WTC11 (cell line): ENCODE measurements around the gene CARMIL1. TPM values are rescaled to one million over a fixed set of nuclear protein-coding genes. Genes with fewer than 3 reads are reported as not detected.

Source experiments
- ATAC-seq: fragments of 200-7000 bp; cut with Tn5 transposase; 2 replicates; pipeline ENCODE4 v1.10.0; 2021; ENCODE audit warnings: mild to moderate bottlenecking, moderate library complexity
- CTCF ChIA-PET: fragments of 300-600 bp; sonication (Branson Sonifier 250); formaldehyde crosslinking; loops from one replicate; lab custom pipeline; 2021; ENCODE audit warnings: antibody characterized with exemption; lab: Charles Lee
- POLR2A ChIA-PET: fragments of 350-600 bp; sonication (Branson Sonifier 250); formaldehyde crosslinking; loops from one replicate; lab custom pipeline; 2021; ENCODE audit warnings: antibody characterized with exemption; lab: Charles Lee
- DNase-seq: peaks from one replicate; pipeline ENCODE4 v3.0.0; 2021; ENCODE audit warnings: low spot score
- H3K27ac Mint-ChIP-seq: 2 replicates; pipeline ENCODE4 v1.8.0; 2021; ENCODE audit warnings: mixed read lengths
- H3K27me3 Mint-ChIP-seq: 2 replicates; pipeline ENCODE4 v1.8.0; 2021; ENCODE audit warnings: low read depth, mild to moderate bottlenecking, moderate library complexity, mixed read lengths
- H3K36me3 Mint-ChIP-seq: 2 replicates; pipeline ENCODE4 v1.8.0; 2021; ENCODE audit warnings: mixed read lengths
- H3K4me1 Mint-ChIP-seq: 2 replicates; pipeline ENCODE4 v1.8.0; 2022; ENCODE audit warnings: mixed read lengths
- H3K4me3 Mint-ChIP-seq: 2 replicates; pipeline ENCODE4 v1.8.0; 2021; ENCODE audit warnings: mild to moderate bottlenecking, moderate library complexity, mixed read lengths
- H3K9me3 Mint-ChIP-seq: 2 replicates; pipeline ENCODE4 v1.8.0; 2021; ENCODE audit warnings: mixed read lengths
- AR ChIP-seq: fragments of 250-450 bp; sonication (Bioruptor Pico); IDR thresholded peaks from 2 replicates; pipeline ENCODE4 v1.9.0; 2021; ENCODE audit warnings: mild to moderate bottlenecking
- ARID4B ChIP-seq: sonication (generic); formaldehyde crosslinking; IDR thresholded peaks from 2 replicates; pipeline ENCODE4 v1.8.0; 2023; ENCODE audit warnings: missing genetic modification reagents, mild to moderate bottlenecking, borderline replicate concordance
- FOXJ3 ChIP-seq: sonication (generic); formaldehyde crosslinking; IDR thresholded peaks from 2 replicates; pipeline ENCODE4 v1.9.0; 2021; ENCODE audit warnings: missing genetic modification reagents, mild to moderate bottlenecking, borderline replicate concordance
- GABPB1 ChIP-seq: sonication (generic); formaldehyde crosslinking; IDR thresholded peaks from 2 replicates; pipeline ENCODE4 v1.8.1; 2023; ENCODE audit warnings: mild to moderate bottlenecking, missing genetic modification reagents
- HMGXB4 ChIP-seq: sonication (generic); formaldehyde crosslinking; IDR thresholded peaks from 2 replicates; pipeline ENCODE4 v1.8.1; 2023; ENCODE audit warnings: mild to moderate bottlenecking, moderate library complexity, missing genetic modification reagents
- KAT7 ChIP-seq: sonication (generic); formaldehyde crosslinking; IDR thresholded peaks from 2 replicates; pipeline ENCODE4 v1.8.1; 2023; ENCODE audit warnings: missing genetic modification reagents, mild to moderate bottlenecking, borderline replicate concordance
- MAX ChIP-seq: sonication (generic); formaldehyde crosslinking; IDR thresholded peaks from 2 replicates; pipeline ENCODE4 v1.8.0; 2022; ENCODE audit warnings: mild to moderate bottlenecking, missing genetic modification reagents
- MLX ChIP-seq: sonication (generic); formaldehyde crosslinking; IDR thresholded peaks from 2 replicates; pipeline ENCODE4 v1.8.1; 2023; ENCODE audit warnings: mild to moderate bottlenecking, missing genetic modification reagents, moderate library complexity
- NFATC4 ChIP-seq: fragments of 250-450 bp; sonication (Bioruptor Pico); IDR thresholded peaks from 2 replicates; pipeline ENCODE4 v1.9.0; 2021; ENCODE audit warnings: mild to moderate bottlenecking
- NR2C2 ChIP-seq: sonication (generic); formaldehyde crosslinking; IDR thresholded peaks from 2 replicates; pipeline ENCODE4 v1.8.0; 2022; ENCODE audit warnings: mild to moderate bottlenecking, missing genetic modification reagents
- RORB ChIP-seq: fragments of 250-450 bp; sonication (Bioruptor Pico); IDR thresholded peaks from 2 replicates; pipeline ENCODE4 v1.9.0; 2021; ENCODE audit warnings: mild to moderate bottlenecking
- SMAD4 ChIP-seq: sonication (generic); formaldehyde crosslinking; IDR thresholded peaks from 2 replicates; pipeline ENCODE4 v1.8.0; 2022; ENCODE audit warnings: mild to moderate bottlenecking, missing genetic modification reagents
- ZBTB21 ChIP-seq: sonication (generic); formaldehyde crosslinking; IDR thresholded peaks from 2 replicates; pipeline ENCODE4 v1.8.1; 2023; ENCODE audit warnings: mild to moderate bottlenecking, missing genetic modification reagents, borderline replicate concordance
- ZBTB43 ChIP-seq: sonication (generic); formaldehyde crosslinking; IDR thresholded peaks from 2 replicates; pipeline ENCODE4 v1.8.1; 2023; ENCODE audit warnings: mild to moderate bottlenecking, missing genetic modification reagents
- ZNF219 ChIP-seq: sonication (generic); formaldehyde crosslinking; IDR thresholded peaks from 2 replicates; pipeline ENCODE4 v1.8.0; 2023; ENCODE audit warnings: missing genetic modification reagents, mild to moderate bottlenecking, borderline replicate concordance
- ZNF425 ChIP-seq: fragments of 250-450 bp; sonication (Bioruptor Pico); conservative IDR thresholded peaks from 2 replicates; pipeline ENCODE4 v1.9.0; 2021; ENCODE audit warnings: mild to moderate bottlenecking
- ZNF512 ChIP-seq: sonication (generic); formaldehyde crosslinking; IDR thresholded peaks from 2 replicates; pipeline ENCODE4 v1.8.1; 2022; ENCODE audit warnings: missing genetic modification reagents, borderline replicate concordance
- total RNA-seq: library from RNA; stranded (reverse); gene quantifications from 3 replicates; pipeline ENCODE4 v1.2.3, GENCODE V29; 2021

Gene CARMIL1
- total RNA-seq, 1 experiment from 2014 or later, result 36.2 TPM

GRCh38 chr6:25413207-25413905 is 134.2 kb downstream of the CARMIL1 start:
- ATAC-seq, result peak; percentile 22; the same call in 1 of the 2 replicates
- Mint-ChIP-seq H3K27me3 (no peaks in the 10 kb centered on the region), H3K36me3 (no peaks in the 10 kb centered on the region), H3K9me3 (no peaks in the 10 kb centered on the region), H3K4me1 (peaks cover 86% of the 10 kb centered on the region), H3K27ac (peak overlapping the region; percentile 80), H3K4me3 (peak overlapping the region; percentile 6; the same call in 1 of the 2 replicates)
- no peak for DNase-seq
- ChIA-PET CTCF (interaction anchor here (0.6 to 0.9 kb wide), 3 partner anchors 13 to 148 kb away, joined by 3 to 4 read pairs (median 3); no protein-coding TSS in a partner anchor), POLR2A (interaction anchor here (1.5 kb wide), 1 partner anchor 10 kb away, joined by 3 read pairs; no protein-coding TSS in a partner anchor)
- TF ChIP-seq AR (CRISPR knock-in tag), result no peak
- no peak for TF ChIP-seq ZNF512 (CRISPR knock-in tag)
- TF ChIP-seq FOXJ3 (CRISPR knock-in tag), result no peak
- no peak for TF ChIP-seq GABPB1 (CRISPR knock-in tag)
- no peak for TF ChIP-seq RORB
- TF ChIP-seq ZNF425 (CRISPR knock-in tag), result no peak
- no peak for TF ChIP-seq ZNF219 (CRISPR knock-in tag)
- no peak for TF ChIP-seq ZBTB43 (CRISPR knock-in tag)
- TF ChIP-seq NR2C2 (CRISPR knock-in tag), result no peak
- TF ChIP-seq SMAD4 (CRISPR knock-in tag), result no peak
- no peak for TF ChIP-seq KAT7 (CRISPR knock-in tag)
- no peak for TF ChIP-seq HMGXB4 (CRISPR knock-in tag)
- no peak for TF ChIP-seq MLX
- TF ChIP-seq NFATC4 (CRISPR knock-in tag), result no peak
- no peak for TF ChIP-seq ZBTB21
- no peak for TF ChIP-seq ARID4B (CRISPR knock-in tag)
- no peak for TF ChIP-seq MAX (CRISPR knock-in tag)
